Activated CD4-positive, alpha-beta memory T cell treated with anti-CD3 and anti-CD28 coated beads, Interleukin-2, amount 10 ng/mL, durations not matched to agents 7 days and 5 days (primary cell): ENCODE measurements around the gene GALNT2. TPM values are rescaled to one million over a fixed set of nuclear protein-coding genes. Genes with fewer than 3 reads are reported as not detected.

Source experiments
- CTCF ChIA-PET: fragments of 350-600 bp; sonication (Branson Sonifier 250); formaldehyde crosslinking; loops from one replicate; lab custom pipeline; 2021; ENCODE audit warnings: antibody characterized with exemption, inconsistent platforms; lab: Charles Lee
- POLR2A ChIA-PET: fragments of 350-600 bp; sonication (Branson Sonifier 250); formaldehyde crosslinking; loops from one replicate; lab custom pipeline; 2021; ENCODE audit warnings: antibody characterized with exemption; lab: Charles Lee
- DNase-seq: peaks from one replicate; pipeline ENCODE4 v3.0.0-alpha.2; 2020
- H3K27ac Mint-ChIP-seq: one replicate; pipeline ENCODE4 v1.8.0; 2021; ENCODE audit warnings: mild to moderate bottlenecking, mixed read lengths
- H3K27me3 Mint-ChIP-seq: one replicate; pipeline ENCODE4 v1.8.0; 2021; ENCODE audit warnings: mixed read lengths
- H3K36me3 Mint-ChIP-seq: one replicate; pipeline ENCODE4 v1.8.0; 2021; ENCODE audit warnings: low read depth, mixed read lengths
- H3K4me1 Mint-ChIP-seq: one replicate; pipeline ENCODE4 v1.8.0; 2021; ENCODE audit warnings: mixed read lengths
- H3K4me3 Mint-ChIP-seq: one replicate; pipeline ENCODE4 v1.8.0; 2021; ENCODE audit warnings: mild to moderate bottlenecking, mixed read lengths
- H3K9me3 Mint-ChIP-seq: one replicate; pipeline ENCODE4 v1.8.0; 2021; ENCODE audit warnings: mixed read lengths
- total RNA-seq, 2 experiments: library from RNA; stranded (reverse); gene quantifications; one replicate each; pipeline ENCODE4 v1.2.3, GENCODE V29; 2021

Gene GALNT2
- 10 to 100 TPM; 18.7 to 19.1 TPM for total RNA-seq

GRCh38 chr1:230066466-230067404 lies at the start of gene GALNT2:
TSS of gene GALNT2 (plus strand) at chr1:230067238. CDS start at chr1:230067281, 43 bp downstream.
- peaks cover 23% of the 10 kb centered on the region for H3K4me1 Mint-ChIP-seq
- H3K4me3 Mint-ChIP-seq, result peak within 1 kb of the TSS; percentile 85
- no peaks in the 10 kb centered on the region for H3K27me3 Mint-ChIP-seq
- H3K27ac Mint-ChIP-seq, result peak within 1 kb of the TSS; percentile 73
- DNase-seq, result peak; percentile 90
- peaks cover 4% of the 10 kb centered on the region for H3K9me3 Mint-ChIP-seq
- ChIA-PET POLR2A (interaction anchor here (0.7 to 1.5 kb wide), 3 partner anchors 18 to 38 kb away, joined by 3 to 5 read pairs (median 4); no protein-coding TSS in a partner anchor), CTCF (no interaction called here)
- H3K36me3 Mint-ChIP-seq, result no peaks in the 10 kb centered on the region

- H3K27ac Mint-ChIP-seq, result no peak overlapping the region
- H3K9me3 Mint-ChIP-seq, result no peaks in the 10 kb centered on the region
- no peaks in the 10 kb centered on the region for H3K36me3 Mint-ChIP-seq
- ChIA-PET POLR2A (no interaction called here), CTCF (no interaction called here)
- H3K27me3 Mint-ChIP-seq, result peaks cover 11% of the 10 kb centered on the region
- DNase-seq, result no peak
- H3K4me1 Mint-ChIP-seq, result no peaks in the 10 kb centered on the region
- no peak overlapping the region for H3K4me3 Mint-ChIP-seq
Measured at GRCh38 chr1:230020451-230020850, 46.6 kb upstream of the GALNT2 start.

- ChIA-PET POLR2A (interaction anchor here (0.6 kb wide), 1 partner anchor 952 kb away, joined by 3 read pairs; no protein-coding TSS in a partner anchor), CTCF (no interaction called here)
- H3K36me3 Mint-ChIP-seq, result no peaks in the 10 kb centered on the region
- no peak overlapping the region for H3K27ac Mint-ChIP-seq
- no peak overlapping the region for H3K4me3 Mint-ChIP-seq
- H3K9me3 Mint-ChIP-seq, result no peaks in the 10 kb centered on the region
- H3K27me3 Mint-ChIP-seq, result peaks cover 11% of the 10 kb centered on the region
- no peaks in the 10 kb centered on the region for H3K4me1 Mint-ChIP-seq
- no peak for DNase-seq
Measured at GRCh38 chr1:230022666-230023380, 44.2 kb upstream of the GALNT2 start.

GRCh38 chr1:230025686-230026085 lies 41.4 kb upstream of the GALNT2 start:
- no peak for DNase-seq
- peaks cover 8% of the 10 kb centered on the region for H3K27me3 Mint-ChIP-seq
- no peak overlapping the region for H3K27ac Mint-ChIP-seq
- no peaks in the 10 kb centered on the region for H3K36me3 Mint-ChIP-seq
- POLR2A ChIA-PET, result no interaction called here
- H3K4me3 Mint-ChIP-seq, result no peak overlapping the region
- no peaks in the 10 kb centered on the region for H3K9me3 Mint-ChIP-seq
- peaks cover 3% of the 10 kb centered on the region for H3K4me1 Mint-ChIP-seq
- CTCF ChIA-PET, result no interaction called here

- ChIA-PET CTCF (no interaction called here), POLR2A (no interaction called here)
- H3K9me3 Mint-ChIP-seq, result no peaks in the 10 kb centered on the region
- no peak for DNase-seq
- H3K27me3 Mint-ChIP-seq, result peaks cover 8% of the 10 kb centered on the region
- peaks cover 7% of the 10 kb centered on the region for H3K4me1 Mint-ChIP-seq
- H3K4me3 Mint-ChIP-seq, result no peak overlapping the region
- no peak overlapping the region for H3K27ac Mint-ChIP-seq
- H3K36me3 Mint-ChIP-seq, result no peaks in the 10 kb centered on the region
Measured at GRCh38 chr1:230026139-230026538, 40.9 kb upstream of the GALNT2 start.

- no peaks in the 10 kb centered on the region for H3K36me3 Mint-ChIP-seq
- CTCF ChIA-PET, result no interaction called here
- DNase-seq, result no peak
- peaks cover 8% of the 10 kb centered on the region for H3K27me3 Mint-ChIP-seq
- H3K9me3 Mint-ChIP-seq, result no peaks in the 10 kb centered on the region
- H3K4me1 Mint-ChIP-seq, result peaks cover 7% of the 10 kb centered on the region
- H3K4me3 Mint-ChIP-seq, result no peak overlapping the region
- POLR2A ChIA-PET, result no interaction called here
- H3K27ac Mint-ChIP-seq, result no peak overlapping the region
Measured at GRCh38 chr1:230026572-230026971, 40.5 kb upstream of the GALNT2 start.

GRCh38 chr1:230028602-230029223 lies 38.3 kb upstream of the GALNT2 start:
- Mint-ChIP-seq H3K4me3 (no peak overlapping the region), H3K36me3 (no peaks in the 10 kb centered on the region), H3K27me3 (no peaks in the 10 kb centered on the region), H3K4me1 (peaks cover 7% of the 10 kb centered on the region), H3K9me3 (no peaks in the 10 kb centered on the region), H3K27ac (no peak overlapping the region)
- DNase-seq, result no peak
- ChIA-PET POLR2A (no interaction called here), CTCF (no interaction called here)

GRCh38 chr1:230029244-230029941 lies 37.6 kb upstream of the GALNT2 start:
- ChIA-PET POLR2A (no interaction called here), CTCF (no interaction called here)
- H3K27ac Mint-ChIP-seq, result peak overlapping the region; percentile 12
- no peaks in the 10 kb centered on the region for H3K36me3 Mint-ChIP-seq
- no peak for DNase-seq
- H3K4me3 Mint-ChIP-seq, result no peak overlapping the region
- no peaks in the 10 kb centered on the region for H3K27me3 Mint-ChIP-seq
- H3K9me3 Mint-ChIP-seq, result no peaks in the 10 kb centered on the region
- H3K4me1 Mint-ChIP-seq, result peaks cover 7% of the 10 kb centered on the region

GRCh38 chr1:230030122-230030821 lies 36.8 kb upstream of the GALNT2 start:
- H3K9me3 Mint-ChIP-seq, result no peaks in the 10 kb centered on the region
- no peak overlapping the region for H3K27ac Mint-ChIP-seq
- ChIA-PET CTCF (no interaction called here), POLR2A (no interaction called here)
- no peaks in the 10 kb centered on the region for H3K27me3 Mint-ChIP-seq
- no peak for DNase-seq
- H3K36me3 Mint-ChIP-seq, result no peaks in the 10 kb centered on the region
- H3K4me1 Mint-ChIP-seq, result peaks cover 7% of the 10 kb centered on the region
- H3K4me3 Mint-ChIP-seq, result no peak overlapping the region

- H3K9me3 Mint-ChIP-seq, result peaks cover 3% of the 10 kb centered on the region
- peaks cover 7% of the 10 kb centered on the region for H3K4me1 Mint-ChIP-seq
- ChIA-PET CTCF (no interaction called here), POLR2A (no interaction called here)
- no peak overlapping the region for H3K27ac Mint-ChIP-seq
- no peak for DNase-seq
- no peak overlapping the region for H3K4me3 Mint-ChIP-seq
- H3K36me3 Mint-ChIP-seq, result peaks cover 3% of the 10 kb centered on the region
- H3K27me3 Mint-ChIP-seq, result peaks cover 2% of the 10 kb centered on the region
Measured at GRCh38 chr1:230031131-230031530, 35.9 kb upstream of the GALNT2 start.

GRCh38 chr1:230032516-230033281 lies 34.3 kb upstream of the GALNT2 start:
- POLR2A ChIA-PET, result no interaction called here

More at GRCh38 chr1:230032516-230033281, 34.3 kb upstream of the GALNT2 start:
- H3K4me3 Mint-ChIP-seq, result no peak overlapping the region
- H3K36me3 Mint-ChIP-seq, result peaks cover 3% of the 10 kb centered on the region
- CTCF ChIA-PET, result no interaction called here
- DNase-seq, result no peak
- peaks cover 6% of the 10 kb centered on the region for H3K9me3 Mint-ChIP-seq
- H3K27ac Mint-ChIP-seq, result no peak overlapping the region
- H3K27me3 Mint-ChIP-seq, result peaks cover 4% of the 10 kb centered on the region
- H3K4me1 Mint-ChIP-seq, result peaks cover 11% of the 10 kb centered on the region
